ENCODE measurements around the gene RFTN1. TPM values are rescaled to one million over a fixed set of nuclear protein-coding genes. Genes with fewer than 3 reads are reported as not detected.

The RFTN1 gene
- 10 to 100 TPM; 25.2 to 52.4 (median 42.5) TPM for total RNA-seq
- polyA plus RNA-seq = 10 to 100 TPM; 61.5 to 63.1 TPM
- long read RNA-seq, donor 1, transcript RFTN1-201 (10 exons, 2,982 nt) = major isoform, 110 of 167 reads
- long read RNA-seq, donor 1, partial matches to known transcripts = 20 of 167 reads
- long read RNA-seq, donor 1, other reads (novel, unspliced or antisense) = 37 of 167 reads
- long read RNA-seq, donor 2, partial matches to known transcripts = 0 of 4 reads
- long read RNA-seq, donor 2, other reads (novel, unspliced or antisense) = 0 of 4 reads
- long read RNA-seq, donor 3, transcript RFTN1-201 (10 exons, 2,982 nt) = major isoform, 14 of 32 reads
- long read RNA-seq, donor 3, partial matches to known transcripts = 4 of 32 reads
- long read RNA-seq, donor 3, other reads (novel, unspliced or antisense) = 14 of 32 reads

GRCh38 chr3:16513141-16514020, at the start of gene RFTN1:
TSS of gene RFTN1 (minus strand) at chr3:16513699. CDS start at chr3:16493869, 19,830 bp downstream.
- H3K4me1 ChIP-seq (ENCODE audit: insufficient read depth) = peaks cover 12% of the 10 kb centered on the region
- H3K4me3 ChIP-seq = peak within 1 kb of the TSS; percentile 82
- TF ChIP-seq CTCF (IDR thresholded peaks at IDR 0.05) = no peak
- TF ChIP-seq EP300 (IDR thresholded peaks at IDR 0.05) = no peak
- no peak for TF ChIP-seq POLR2A (IDR thresholded peaks at IDR 0.05)
- intact Hi-C loops (cut with DNase I) = loop anchor here in 3 of 4 donors (10.0 kb wide), 5 partner anchors 59 to 219 kb away; no protein-coding TSS in a partner anchor
- H3K27ac ChIP-seq = peak within 1 kb of the TSS; percentile 63 to 68
- H3K27me3 ChIP-seq = no peaks in the 10 kb centered on the region
- H3K36me3 ChIP-seq = no peaks in the 10 kb centered on the region
- WGBS, 3 donors = 0 to 1% (median 1%) methylated on average over 82 to 92 of the region's 92 CpGs
- peak; percentile 54 to 74 (median 64) for DNase-seq
- no peaks in the 10 kb centered on the region for H3K9me3 ChIP-seq

- 76 to 83% (median 80%) methylated on average over 5 of the region's 5 CpGs for WGBS, 3 donors
- Histone ChIP-seq H3K27me3 (no peaks in the 10 kb centered on the region), H3K4me1 (ENCODE audit: insufficient read depth) (no peaks in the 10 kb centered on the region), H3K36me3 (no peaks in the 10 kb centered on the region), H3K4me3 (no peak overlapping the region), H3K27ac (no peak overlapping the region), H3K9me3 (no peaks in the 10 kb centered on the region)
- TF ChIP-seq CTCF (IDR thresholded peaks at IDR 0.05) = no peak
- no peak for TF ChIP-seq POLR2A (IDR thresholded peaks at IDR 0.05)
- no peak for TF ChIP-seq EP300 (IDR thresholded peaks at IDR 0.05)
- DNase-seq = no peak
- intact Hi-C loops (cut with DNase I) = no loop called here
These were observed 46.3 kb upstream of the RFTN1 start for GRCh38 chr3:16559653-16560365.

GRCh38 chr3:16554126-16554525, 40.6 kb upstream of the RFTN1 start:
- H3K36me3 ChIP-seq = no peaks in the 10 kb centered on the region
- H3K27me3 ChIP-seq = no peaks in the 10 kb centered on the region
- H3K9me3 ChIP-seq = no peaks in the 10 kb centered on the region
- DNase-seq = no peak
- intact Hi-C loops (cut with DNase I) = loop anchor here in 2 of 4 donors (5.0 kb wide), 1 partner anchor 267 kb away; no protein-coding TSS in a partner anchor
- 73 to 83% (median 81%) methylated on average over 4 of the region's 4 CpGs for WGBS, 3 donors
- TF ChIP-seq POLR2A (IDR thresholded peaks at IDR 0.05) (no peak), CTCF (IDR thresholded peaks at IDR 0.05) (no peak), EP300 (IDR thresholded peaks at IDR 0.05) (no peak)
- H3K4me1 ChIP-seq (ENCODE audit: insufficient read depth) = peaks cover 2% of the 10 kb centered on the region
- no peak overlapping the region for H3K4me3 ChIP-seq
- H3K27ac ChIP-seq = no peak overlapping the region

- Histone ChIP-seq H3K9me3 (no peaks in the 10 kb centered on the region), H3K4me1 (ENCODE audit: insufficient read depth) (peaks cover 2% of the 10 kb centered on the region), H3K27ac (no peak overlapping the region), H3K27me3 (no peaks in the 10 kb centered on the region), H3K36me3 (no peaks in the 10 kb centered on the region), H3K4me3 (no peak overlapping the region)
- no peak for TF ChIP-seq POLR2A (IDR thresholded peaks at IDR 0.05)
- no peak for TF ChIP-seq CTCF (IDR thresholded peaks at IDR 0.05)
- no peak for TF ChIP-seq EP300 (IDR thresholded peaks at IDR 0.05)
- intact Hi-C loops (cut with DNase I) = loop anchor here in 2 of 4 donors (5.0 kb wide), 1 partner anchor 265 kb away; no protein-coding TSS in a partner anchor
- DNase-seq = no peak
- 54 to 66% (median 66%) methylated on average over 3 of the region's 3 CpGs for WGBS, 3 donors
These were observed 39.3 kb upstream of the RFTN1 start for GRCh38 chr3:16552757-16553156.

Data from ovary (tissue), 10 donors.